ENCODE results near the gene SMURF2.

- TF ChIP-seq CEBPB (IDR thresholded peaks at IDR 0.05) (no peak), CREB1 (IDR thresholded peaks at IDR 0.05; ENCODE audit: low read depth) (no peak), TAF1 (IDR thresholded peaks at IDR 0.05; ENCODE audit: low read depth) (no peak), ZBTB7A (IDR thresholded peaks at IDR 0.05; ENCODE audit: low read depth) (no peak), MAX (IDR thresholded peaks at IDR 0.05) (no peak), EP300 (IDR thresholded peaks at IDR 0.05; ENCODE audit: borderline replicate concordance) (no peak), FOXM1 (IDR thresholded peaks at IDR 0.05; ENCODE audit: borderline replicate concordance, low read depth) (no peak), TEAD4 (IDR thresholded peaks at IDR 0.05) (no peak), RAD21 (IDR thresholded peaks at IDR 0.05; ENCODE audit: low read depth) (no peak), YY1 (IDR thresholded peaks at IDR 0.05; ENCODE audit: low read depth) (no peak), EGR1 (IDR thresholded peaks at IDR 0.05) (no peak)
Observed at GRCh38 chr17:64555281-64555680, 106.8 kb downstream of the SMURF2 start.
